Transverse colon (tissue), 4 donors: Measurements from ENCODE around the gene NSUN4. TPM values are rescaled to one million over a fixed set of nuclear protein-coding genes. Genes with fewer than 3 reads are reported as not detected.

Source experiments
- DNase-seq: peaks from one replicate; pipeline ENCODE4 v3.0.0-alpha.2; 2019
- H3K27ac ChIP-seq, 4 donors: fragments of 200-600 bp; sonication (generic); 2 replicates each; pipeline ENCODE4 v1.5.1; 2016 to 2018; ENCODE audit warnings: inconsistent platforms in 4 of 4
- H3K27me3 ChIP-seq: fragments of 200-600 bp; sonication (generic); 2 replicates; pipeline ENCODE4 v1.5.1; 2017; ENCODE audit warnings: inconsistent platforms
- H3K36me3 ChIP-seq, 4 donors: fragments of 200-600 bp; sonication (generic); 2 replicates each; pipeline ENCODE4 v1.5.1; 2017 to 2019; ENCODE audit warnings: inconsistent platforms in 4 of 4
- H3K4me1 ChIP-seq, 4 donors: fragments of 200-600 bp; sonication (generic); 2 replicates each; pipeline ENCODE4 v1.5.1; 2017 to 2020; ENCODE audit warnings: inconsistent platforms in 4 of 4
- H3K4me3 ChIP-seq, 4 donors: fragments of 200-600 bp; sonication (generic); 1 replicate in 1 of 4; 2 replicates in 3 of 4; pipeline versions ENCODE4 v1.5.1 to v1.6.1; 2017 to 2019; ENCODE audit warnings: inconsistent platforms in 4 of 4
- H3K9me3 ChIP-seq, 2 donors: fragments of 200-600 bp; sonication (generic); 2 replicates each; pipeline ENCODE4 v1.5.1; 2017 to 2019; ENCODE audit warnings: inconsistent platforms in 2 of 2
- EP300 ChIP-seq: sonication (generic); formaldehyde crosslinking; IDR thresholded peaks from one replicate; pipeline ENCODE4 v1.6.1; 2017; ENCODE audit warnings: antibody characterized with exemption, low read depth
- POLR2A ChIP-seq: fragments of 450-650 bp; IDR thresholded peaks from one replicate; pipeline ENCODE4 v1.6.1; 2016; ENCODE audit warnings: antibody characterized with exemption, mild to moderate bottlenecking, moderate library complexity
- POLR2AphosphoS5 ChIP-seq, 3 donors: sonication (generic); formaldehyde crosslinking; IDR thresholded peaks; one replicate each; pipeline ENCODE4 v1.6.1; 2016; ENCODE audit warnings: antibody characterized with exemption in 3 of 3
- WGBS, 2 donors: methylation state at CpG; one replicate each; pipeline ENCODE4 v1.1.5; 2018; ENCODE audit warnings: low coverage in 1 of 2; 5-methylcytosine and 5-hydroxymethylcytosine counted together
- in situ Hi-C, 4 donors: fragments of 200-750 bp; cut with MboI; loops; one replicate each; pipeline versions ENCODE4 v1.15.0 to v1.15.1; 2017; ENCODE audit warnings: low sequenced_read_pairs in 3 of 4, low pct_ligation_motif_present in 1 of 4, low pct_unique_long_range_greater_than_20kb in 1 of 4
- intact Hi-C: fragments of 100-400 bp; cut with DNase I; formaldehyde crosslinking; loops from one replicate; pipeline ENCODE4 v1.15.1; 2023; ENCODE audit warnings: low total_unique reads
- total RNA-seq, 4 donors: library from RNA; depleted of rRNA; stranded (reverse); fragments of >200 nt; gene quantifications; one replicate each; pipeline ENCODE4 v1.1.0, GENCODE V29; 2016
- TF ChIP-seq, protein P1 (sequence below), 5 experiments: fragments of 200-600 bp in 3 of 5; fragments of 450-650 bp in 2 of 5; sonication (generic) in 3 of 5; IDR thresholded peaks; 1 replicate in 2 of 5; 2 replicates in 3 of 5; pipeline ENCODE4 v1.5.1; 2016 to 2017; ENCODE audit warnings: antibody characterized with exemption in 5 of 5, inconsistent platforms in 3 of 5, mild to moderate bottlenecking in 2 of 5, moderate library complexity in 1 of 5

Gene NSUN4
- 10 to 100 TPM in 2 of 4 donors, 1 to 10 TPM in 2; 5.6 to 19.7 (median 12.9) TPM for total RNA-seq

- TF ChIP-seq POLR2AphosphoS5 (IDR thresholded peaks at IDR 0.05) (peak; percentile 66 to 89 (median 84)), EP300 (peak; percentile 97), POLR2A (peak; percentile 83)
- TF ChIP-seq, protein P1, sequence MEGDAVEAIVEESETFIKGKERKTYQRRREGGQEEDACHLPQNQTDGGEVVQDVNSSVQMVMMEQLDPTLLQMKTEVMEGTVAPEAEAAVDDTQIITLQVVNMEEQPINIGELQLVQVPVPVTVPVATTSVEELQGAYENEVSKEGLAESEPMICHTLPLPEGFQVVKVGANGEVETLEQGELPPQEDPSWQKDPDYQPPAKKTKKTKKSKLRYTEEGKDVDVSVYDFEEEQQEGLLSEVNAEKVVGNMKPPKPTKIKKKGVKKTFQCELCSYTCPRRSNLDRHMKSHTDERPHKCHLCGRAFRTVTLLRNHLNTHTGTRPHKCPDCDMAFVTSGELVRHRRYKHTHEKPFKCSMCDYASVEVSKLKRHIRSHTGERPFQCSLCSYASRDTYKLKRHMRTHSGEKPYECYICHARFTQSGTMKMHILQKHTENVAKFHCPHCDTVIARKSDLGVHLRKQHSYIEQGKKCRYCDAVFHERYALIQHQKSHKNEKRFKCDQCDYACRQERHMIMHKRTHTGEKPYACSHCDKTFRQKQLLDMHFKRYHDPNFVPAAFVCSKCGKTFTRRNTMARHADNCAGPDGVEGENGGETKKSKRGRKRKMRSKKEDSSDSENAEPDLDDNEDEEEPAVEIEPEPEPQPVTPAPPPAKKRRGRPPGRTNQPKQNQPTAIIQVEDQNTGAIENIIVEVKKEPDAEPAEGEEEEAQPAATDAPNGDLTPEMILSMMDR (IDR thresholded peaks at IDR 0.05): peak; percentile 48 to 83 (median 62)
- H3K9me3 ChIP-seq: no peaks in the 10 kb centered on the region
- intact Hi-C loops (no loop called here), in situ Hi-C loops (no loop called here)
- H3K4me1 ChIP-seq: peaks cover 5 to 18% (median 13%) of the 10 kb centered on the region in 4 donors
- peak; percentile 93 for DNase-seq
- peak within 1 kb of the TSS; percentile 92 to 99 (median 98) for H3K27ac ChIP-seq
- H3K4me3 ChIP-seq: peak within 1 kb of the TSS; percentile 43 to 78 (median 60)
- WGBS, 2 donors: 0 to 1% methylated on average over 5 to 53 of the region's 53 CpGs
- H3K27me3 ChIP-seq: no peaks in the 10 kb centered on the region
- peaks cover 0 to under 1% (median 0%) of the 10 kb centered on the region in 4 donors for H3K36me3 ChIP-seq
Measured at GRCh38 chr1:46340404-46341221, at the start of gene NSUN4. NSUN4 (plus strand) TSS chr1:46340807; CDS start chr1:46340827, 20 bp downstream.

DNA sequence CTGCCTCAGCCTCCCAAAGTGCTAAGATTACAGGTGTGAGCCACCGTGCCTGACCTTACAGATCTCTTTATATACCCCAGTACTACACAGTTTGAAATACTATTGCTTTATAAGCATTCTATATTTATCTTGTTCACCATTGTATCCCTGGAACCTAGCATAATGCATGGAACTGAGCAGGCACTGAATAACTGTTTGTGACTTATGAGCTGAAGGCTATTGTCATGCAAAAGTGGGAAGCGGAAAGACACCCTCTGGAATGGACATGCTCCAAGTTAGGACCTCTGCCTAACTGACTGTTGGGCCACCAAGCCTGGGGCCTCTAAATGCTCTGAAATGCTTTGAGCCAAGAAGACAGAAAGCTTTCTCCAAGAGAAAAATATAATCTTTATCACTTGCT is 45.3 kb upstream of the NSUN4 start:
- 94% methylated on average over 2 of the region's 2 CpGs; no CpG with 5 or more reads in 1 of the 2 donors for WGBS, 2 donors
- DNase-seq: no peak
- H3K27ac ChIP-seq: no peak overlapping the region
- no peak overlapping the region for H3K4me3 ChIP-seq
- H3K36me3 ChIP-seq: peaks cover 0 to 32% (median 11%) of the 10 kb centered on the region in 4 donors
- H3K9me3 ChIP-seq: no peaks in the 10 kb centered on the region
- intact Hi-C loops: no loop called here
- peaks cover 3 to 9% (median 3%) of the 10 kb centered on the region in 4 donors for H3K4me1 ChIP-seq
- TF ChIP-seq POLR2AphosphoS5 (IDR thresholded peaks at IDR 0.05): no peak
- no peak for TF ChIP-seq POLR2A
- TF ChIP-seq, protein P1 (IDR thresholded peaks at IDR 0.05): no peak
- no peak for TF ChIP-seq EP300
- no peaks in the 10 kb centered on the region for H3K27me3 ChIP-seq
- in situ Hi-C loops: no loop called here

DNA sequence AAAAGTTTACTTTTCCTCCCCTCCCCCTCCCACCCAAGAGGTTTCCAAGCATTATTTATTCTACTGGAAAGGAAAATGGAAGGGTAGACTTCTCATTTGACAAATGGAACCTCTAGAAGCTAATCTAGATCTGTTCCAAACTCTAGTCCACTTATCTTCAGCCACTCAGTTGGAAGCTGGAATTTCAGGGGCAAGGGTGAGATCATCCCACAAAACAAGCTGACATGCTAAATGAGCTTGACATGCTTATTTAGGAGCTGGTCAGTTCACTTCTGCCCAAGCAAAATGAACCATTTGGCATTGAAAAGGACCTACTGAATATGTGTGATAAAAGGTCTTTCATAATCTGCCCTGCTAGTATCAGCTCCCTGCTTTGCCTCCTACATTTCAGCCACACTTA is 42.2 kb upstream of the NSUN4 start:
- no peak overlapping the region for H3K4me3 ChIP-seq
- intact Hi-C loops (no loop called here), in situ Hi-C loops (no loop called here)
- H3K27ac ChIP-seq: no peak overlapping the region
- TF ChIP-seq, protein P1 (IDR thresholded peaks at IDR 0.05): no peak
- TF ChIP-seq EP300: no peak
- no peak for TF ChIP-seq POLR2AphosphoS5 (IDR thresholded peaks at IDR 0.05)
- TF ChIP-seq POLR2A: no peak
- peaks cover 14 to 23% (median 17%) of the 10 kb centered on the region in 4 donors for H3K4me1 ChIP-seq
- no peaks in the 10 kb centered on the region for H3K27me3 ChIP-seq
- H3K9me3 ChIP-seq: no peaks in the 10 kb centered on the region
- DNase-seq: no peak
- peaks cover 0 to 32% (median 11%) of the 10 kb centered on the region in 4 donors for H3K36me3 ChIP-seq

- Histone ChIP-seq H3K4me1 (peaks cover 22 to 41% (median 31%) of the 10 kb centered on the region in 4 donors), H3K27me3 (no peaks in the 10 kb centered on the region)
- no peak for DNase-seq
Measured at GRCh38 chr1:46300673-46301405, 39.8 kb upstream of the NSUN4 start.

More at GRCh38 chr1:46300673-46301405, 39.8 kb upstream of the NSUN4 start:
- peaks cover 0 to 18% (median 7%) of the 10 kb centered on the region in 4 donors for H3K36me3 ChIP-seq
- TF ChIP-seq EP300: no peak
- TF ChIP-seq POLR2AphosphoS5 (IDR thresholded peaks at IDR 0.05): no peak
- TF ChIP-seq, protein P1 (IDR thresholded peaks at IDR 0.05): no peak
- TF ChIP-seq POLR2A: no peak
- in situ Hi-C loops: no loop called here
- 44 to 54% methylated on average over 6 of the region's 6 CpGs for WGBS, 2 donors
- no peaks in the 10 kb centered on the region for H3K9me3 ChIP-seq
- peak overlapping the region in 3 of 4 donors; percentile 52 to 93 (median 87) for H3K4me3 ChIP-seq
- peak overlapping the region; percentile 95 to 99 (median 96) for H3K27ac ChIP-seq
- intact Hi-C loops: no loop called here
